NCI-H2196 treated with DMSO at 0.1 percent for 48 hours (cell line): Measurements from ENCODE around the gene ZNF532.
"Not testable (repeated sequence)": the region's sequence is repeated elsewhere in the genome, so short reads cannot be mapped to it uniquely, and the experiment has no call there.

Source experiments
- DNase-seq: peaks from one replicate; lab custom pipeline; 2025; ENCODE audit not compliant: unreplicated experiment; lab: John Stamatoyannopoulos, UW

ZNF532 gene

GRCh38 chr18:58864146-58865032 lies at the start of gene ZNF532:
ZNF532 (plus strand) TSS chr18:58864877. CDS start in a region left out here.
- DNase-seq = peak; percentile 66

GRCh38 chr18:58819051-58819450 lies 45.6 kb upstream of the ZNF532 start:
- DNase-seq = no peak

- DNase-seq = no peak
Measured at GRCh38 chr18:58820251-58820650, 44.4 kb upstream of the ZNF532 start.

GRCh38 chr18:58822944-58823343 lies 41.7 kb upstream of the ZNF532 start:
- no peak for DNase-seq

- DNase-seq = no peak
Measured at GRCh38 chr18:58823412-58823811, 41.3 kb upstream of the ZNF532 start.

GRCh38 chr18:58826926-58827325 lies 37.8 kb upstream of the ZNF532 start:
- DNase-seq = not testable (repeated sequence)

GRCh38 chr18:58827428-58827827 lies 37.2 kb upstream of the ZNF532 start:
- no peak for DNase-seq

GRCh38 chr18:58827886-58828285 lies 36.8 kb upstream of the ZNF532 start:
- no peak for DNase-seq

GRCh38 chr18:58828399-58829121 lies 36.1 kb upstream of the ZNF532 start:
- DNase-seq = no peak

GRCh38 chr18:58829263-58829662 lies 35.4 kb upstream of the ZNF532 start:
- no peak for DNase-seq

- DNase-seq = not testable (repeated sequence)
Measured at GRCh38 chr18:58829886-58830285, 34.8 kb upstream of the ZNF532 start.

GRCh38 chr18:58831606-58832005 lies 33.1 kb upstream of the ZNF532 start:
- DNase-seq = no peak

GRCh38 chr18:58838165-58838860 lies 26.4 kb upstream of the ZNF532 start:
- DNase-seq = no peak

- DNase-seq = no peak
Measured at GRCh38 chr18:58838946-58839345, 25.7 kb upstream of the ZNF532 start.

GRCh38 chr18:58842978-58843687 lies 21.5 kb upstream of the ZNF532 start:
- DNase-seq = no peak

- DNase-seq = no peak
Measured at GRCh38 chr18:58843688-58844035, 21.0 kb upstream of the ZNF532 start.

- no peak for DNase-seq
Measured at GRCh38 chr18:58844871-58845270, 19.8 kb upstream of the ZNF532 start.

- no peak for DNase-seq
Measured at GRCh38 chr18:58845928-58846724, 18.6 kb upstream of the ZNF532 start.

GRCh38 chr18:58847383-58848071 lies 17.1 kb upstream of the ZNF532 start:
- no peak for DNase-seq

- DNase-seq = no peak
Measured at GRCh38 chr18:58848685-58849084, 16.0 kb upstream of the ZNF532 start.
